Stimulated activated CD8-positive, alpha-beta memory T cell treated with anti-CD3 and anti-CD28 coated beads, Interleukin-15, amount 100 ng/mL, for 48 hours (primary cell): ENCODE data around the gene PPM1J.
A peak's percentile ranks its signal among the peaks of the same experiment; 100 is the strongest.

Source experiments
- DNase-seq, 2 donors: peaks; one replicate each; pipeline ENCODE4 v3.0.0-alpha.2; 2020; ENCODE audit warnings: low read depth in 2 of 2

Gene PPM1J

GRCh38 chr1:112704934-112705627 lies 10.1 kb downstream of the PPM1J start:
- peak in 1 of 2 donors; percentile 44 for DNase-seq

- no peak for DNase-seq
These were observed 10.7 kb downstream of the PPM1J start for GRCh38 chr1:112704391-112704933.

GRCh38 chr1:112703706-112704105 lies 11.4 kb downstream of the PPM1J start:
- no peak for DNase-seq

GRCh38 chr1:112702420-112703261 lies 12.5 kb downstream of the PPM1J start:
- DNase-seq = no peak

GRCh38 chr1:112702067-112702395 lies 13.1 kb downstream of the PPM1J start:
- no peak for DNase-seq

- DNase-seq = no peak
These were observed 13.7 kb downstream of the PPM1J start for GRCh38 chr1:112701227-112702066.

- DNase-seq = peak; percentile 57 to 60
These were observed 14.6 kb downstream of the PPM1J start for GRCh38 chr1:112700290-112701226.

- no peak for DNase-seq
These were observed 15.5 kb downstream of the PPM1J start for GRCh38 chr1:112699425-112700144.

GRCh38 chr1:112698366-112699310 lies 16.5 kb downstream of the PPM1J start:
- no peak for DNase-seq

- DNase-seq = no peak
These were observed 17.3 kb downstream of the PPM1J start for GRCh38 chr1:112697781-112698201.

GRCh38 chr1:112696578-112697314 lies 18.4 kb downstream of the PPM1J start:
- no peak for DNase-seq

GRCh38 chr1:112695276-112695675 lies 19.9 kb downstream of the PPM1J start:
- no peak for DNase-seq

GRCh38 chr1:112694363-112694929 lies 20.7 kb downstream of the PPM1J start:
- no peak for DNase-seq

- no peak for DNase-seq
These were observed 21.3 kb downstream of the PPM1J start for GRCh38 chr1:112693821-112694220.

- no peak for DNase-seq
These were observed 22.5 kb downstream of the PPM1J start for GRCh38 chr1:112692681-112693080.

GRCh38 chr1:112689842-112690237 lies 25.3 kb downstream of the PPM1J start:
- no peak for DNase-seq

- no peak for DNase-seq
These were observed 25.8 kb downstream of the PPM1J start for GRCh38 chr1:112689196-112689841.
